Astrocyte of the hippocampus (primary cell): ENCODE results near the gene DNTT.
A peak's percentile ranks its signal among the peaks of the same experiment; 100 is the strongest.
"Not testable (repeated sequence)": the region's sequence is repeated elsewhere in the genome, so short reads cannot be mapped to it uniquely, and the experiment has no call there.

ENCODE experiments used
- DNase-seq: peaks from one replicate; pipeline ENCODE4 v3.0.0; 2011; ENCODE audit warnings: low read depth, low spot score

Gene DNTT

DNA sequence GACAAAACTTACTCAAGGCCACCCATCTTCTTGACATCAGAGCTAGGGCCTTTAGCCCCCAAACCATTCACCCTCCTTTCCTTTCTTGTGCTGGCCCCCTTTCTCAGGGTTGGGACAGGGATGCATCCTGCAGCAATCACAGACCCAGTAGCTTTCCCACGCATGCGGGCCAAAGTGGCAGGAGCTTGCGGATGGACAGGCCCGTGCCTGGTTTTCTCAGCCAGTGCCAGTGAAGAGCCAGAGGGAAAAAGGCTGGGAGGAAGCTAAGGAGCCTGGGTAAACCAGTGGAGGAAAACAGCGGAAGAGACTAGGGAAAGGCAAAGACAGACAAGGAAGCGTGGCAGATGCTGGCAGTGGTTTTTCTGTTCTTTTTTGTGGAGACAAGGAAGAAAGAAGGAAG is 27.8 kb upstream of the DNTT start:
- no peak for DNase-seq

DNA sequence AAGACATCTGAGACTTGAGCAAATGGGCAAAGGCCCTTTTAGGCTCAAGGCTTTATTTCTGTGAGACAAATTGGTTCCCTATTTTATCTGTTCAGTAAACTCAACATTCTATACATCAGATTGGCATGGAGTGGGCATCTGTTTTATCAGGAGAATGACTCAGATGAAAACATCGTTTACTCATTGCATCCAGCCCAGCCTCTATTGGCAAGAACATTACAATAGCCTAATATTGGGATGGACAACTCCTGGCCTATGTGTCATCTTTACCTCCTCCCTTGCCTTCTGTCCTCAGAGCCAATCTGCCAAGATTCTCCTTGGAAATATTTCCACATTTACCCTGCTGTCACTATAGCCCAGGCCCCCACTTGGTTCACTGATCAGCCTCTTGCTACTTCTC is 27.4 kb upstream of the DNTT start:
- no peak for DNase-seq

DNA sequence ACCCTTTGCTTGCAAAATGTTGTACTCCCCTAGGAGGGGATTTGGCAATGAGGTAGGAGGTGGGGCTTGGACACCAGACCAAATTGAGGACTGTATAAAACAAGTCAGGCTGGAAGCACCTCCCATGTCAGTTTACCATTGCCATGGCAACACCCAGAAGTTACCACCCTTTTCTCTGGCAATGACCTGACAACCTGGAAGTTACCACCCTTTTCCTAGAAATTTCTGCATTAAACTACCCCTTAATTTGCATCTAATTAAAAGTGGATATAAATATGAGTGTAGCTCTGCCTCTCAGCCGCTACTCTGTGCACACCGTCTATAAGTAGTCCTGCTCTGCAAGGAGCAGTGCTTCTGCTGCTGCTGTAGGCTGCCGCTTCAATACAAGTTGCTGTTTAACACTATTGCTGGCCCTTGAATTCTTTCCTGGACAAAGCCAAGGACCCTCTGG is 25.0 kb upstream of the DNTT start:
- no peak for DNase-seq

DNA sequence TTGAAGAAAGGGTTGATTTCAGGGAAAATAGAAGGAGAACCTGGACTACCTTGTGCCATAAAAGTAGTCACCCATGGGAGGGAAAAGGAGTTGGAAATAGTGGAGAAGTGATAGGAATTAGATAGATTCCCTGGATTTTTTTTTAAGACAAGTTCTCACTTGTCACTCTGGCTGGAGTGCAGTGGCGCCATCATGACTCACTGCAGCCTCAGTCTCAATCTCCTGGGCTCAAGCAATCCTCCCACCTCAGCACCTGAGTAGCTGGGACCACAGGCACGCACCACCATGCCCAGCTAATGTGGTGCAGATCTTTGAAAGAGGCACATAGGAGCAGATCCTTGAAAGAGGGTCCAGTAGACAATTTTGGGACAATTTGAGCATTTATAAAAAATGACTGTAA is 23.4 kb upstream of the DNTT start:
- no peak for DNase-seq

DNA sequence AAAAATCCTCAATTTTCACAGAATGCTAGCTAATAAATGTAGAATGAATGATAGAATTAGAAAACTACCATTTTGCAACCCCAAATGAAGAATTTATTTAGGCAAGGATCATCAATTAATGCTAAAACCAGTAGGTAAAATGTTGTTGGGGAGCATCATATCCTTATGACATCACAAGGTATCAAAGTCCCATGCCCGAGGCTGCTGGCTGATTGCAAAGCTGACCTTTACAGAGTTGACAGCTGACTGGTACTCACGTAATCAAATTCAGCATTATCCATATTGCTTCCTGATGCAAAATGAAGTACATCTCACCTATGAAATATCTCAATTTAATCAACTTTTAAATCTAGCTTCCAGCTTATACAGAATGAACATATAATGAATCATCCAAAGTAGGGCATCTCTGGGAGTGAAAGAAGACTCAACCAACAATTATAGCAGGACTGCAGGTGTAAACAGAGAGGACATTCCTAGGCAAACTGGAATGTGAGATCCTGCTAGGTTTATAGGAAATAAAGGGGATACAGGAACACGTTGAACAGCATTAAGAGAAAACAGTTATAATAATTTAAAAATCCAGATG is 22.7 kb upstream of the DNTT start:
- no peak for DNase-seq

DNA sequence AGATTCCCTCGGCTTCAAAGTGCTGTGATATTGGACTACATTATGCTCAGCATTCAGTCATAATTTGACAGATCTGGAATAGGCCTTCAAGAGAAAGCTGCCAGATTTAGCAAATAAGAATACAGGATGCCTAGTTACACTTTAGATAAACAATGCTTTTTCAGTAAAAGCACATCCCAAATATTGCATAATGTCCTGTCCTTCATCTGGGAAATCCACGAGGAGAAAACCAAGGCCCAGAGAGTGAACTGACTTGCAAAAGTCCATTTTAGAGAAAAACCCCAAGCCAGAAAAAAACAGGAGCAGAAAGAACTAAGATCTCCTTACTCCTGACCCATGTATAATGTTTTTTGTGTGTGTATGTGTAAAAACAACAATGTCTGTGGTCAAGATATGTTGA is 20.9 kb upstream of the DNTT start:
- DNase-seq = no peak

DNA sequence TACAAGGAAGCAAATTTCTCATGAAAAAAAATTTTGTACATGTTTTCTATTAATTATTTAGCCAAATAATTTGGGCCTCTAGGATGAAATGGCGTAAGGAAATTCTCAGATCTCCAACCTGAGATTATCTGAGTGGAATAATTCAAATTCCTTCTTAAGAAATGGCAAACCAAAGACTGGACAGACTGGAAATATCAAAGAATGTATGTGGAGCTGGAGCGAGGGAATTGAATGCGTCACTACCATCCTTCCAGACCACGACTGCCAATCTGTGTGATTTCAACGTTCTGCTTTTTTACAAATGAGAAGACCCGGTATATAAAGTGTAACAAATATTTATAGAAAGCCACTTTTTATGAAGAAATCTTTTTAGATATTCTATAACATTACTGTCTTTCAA is 20.5 kb upstream of the DNTT start:
- DNase-seq = no peak

DNA sequence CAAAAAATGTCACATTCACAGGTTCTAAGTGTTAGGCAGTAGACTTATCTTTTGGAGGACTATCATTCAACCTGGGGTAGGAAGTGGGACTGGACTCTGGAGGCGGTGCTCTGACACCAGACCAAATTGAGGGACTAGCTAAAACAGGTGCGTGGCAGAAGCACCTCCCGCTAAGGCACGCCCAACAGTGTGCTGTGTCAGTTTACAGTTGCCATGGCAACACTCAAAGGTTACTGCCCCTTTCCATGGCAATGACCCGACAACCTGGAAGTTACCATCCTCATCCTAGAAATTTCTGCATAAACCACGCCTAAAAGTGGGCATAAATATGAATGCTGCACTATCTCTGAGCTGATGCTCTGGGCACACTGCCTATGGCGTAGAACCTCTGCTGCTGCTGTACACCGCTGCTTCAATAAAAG is 18.9 kb upstream of the DNTT start:
- DNase-seq = no peak

DNA sequence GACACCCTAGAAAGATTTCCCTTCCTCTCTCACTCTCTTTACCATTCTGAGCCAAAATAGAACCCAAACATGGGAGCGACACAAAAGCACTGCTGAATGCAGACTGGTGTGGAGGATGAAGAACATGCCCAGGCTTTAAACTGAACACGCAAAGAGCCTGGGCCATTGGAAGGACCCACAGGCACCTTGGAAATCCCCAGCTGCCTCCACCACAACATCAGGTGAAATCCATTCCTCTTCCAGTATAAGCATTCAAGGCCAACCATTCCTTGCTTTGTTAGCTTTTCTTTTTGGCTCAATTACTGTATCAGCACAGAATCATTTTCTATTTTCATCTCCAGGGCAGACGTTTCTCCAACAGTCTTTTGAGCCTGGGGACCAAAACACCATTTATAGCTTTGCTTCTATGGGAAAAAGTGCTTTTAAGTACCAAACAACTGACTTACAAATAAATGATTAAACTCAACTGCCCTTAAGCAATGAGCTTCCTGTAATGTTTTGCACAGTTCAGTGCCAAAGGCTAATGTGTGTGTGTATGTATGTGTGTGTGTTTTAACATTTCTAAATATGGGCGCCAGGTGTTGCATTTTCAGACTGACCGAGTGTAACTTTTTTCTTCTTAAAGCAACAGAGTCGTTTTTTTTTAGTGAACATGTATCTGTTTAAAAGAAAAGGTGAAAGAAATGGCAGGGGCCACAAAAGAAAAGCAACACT is 16.7 kb upstream of the DNTT start:
- no peak for DNase-seq

DNA sequence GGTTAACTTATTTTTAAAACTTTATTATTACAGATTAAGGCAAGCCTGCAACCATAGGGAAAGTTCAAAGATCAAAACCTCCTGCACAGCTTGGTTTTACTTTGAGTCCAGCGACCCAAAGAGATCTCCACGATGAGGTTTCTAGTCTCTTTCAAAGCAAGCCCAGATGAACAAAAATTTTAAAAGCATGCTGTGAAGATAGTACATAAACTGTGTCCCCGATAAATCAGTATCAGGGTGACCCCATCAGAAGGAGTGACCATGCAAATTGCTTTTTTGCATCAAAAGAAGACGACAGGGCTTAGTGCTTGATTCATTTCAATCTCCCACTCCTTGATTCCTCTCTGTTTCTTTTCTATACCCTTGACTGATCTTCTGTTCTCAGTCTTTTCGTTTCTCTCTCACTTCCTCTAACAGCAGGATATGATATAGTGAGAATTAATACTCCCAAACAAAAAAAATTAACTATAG is 16.0 kb upstream of the DNTT start:
- DNase-seq = no peak

DNA sequence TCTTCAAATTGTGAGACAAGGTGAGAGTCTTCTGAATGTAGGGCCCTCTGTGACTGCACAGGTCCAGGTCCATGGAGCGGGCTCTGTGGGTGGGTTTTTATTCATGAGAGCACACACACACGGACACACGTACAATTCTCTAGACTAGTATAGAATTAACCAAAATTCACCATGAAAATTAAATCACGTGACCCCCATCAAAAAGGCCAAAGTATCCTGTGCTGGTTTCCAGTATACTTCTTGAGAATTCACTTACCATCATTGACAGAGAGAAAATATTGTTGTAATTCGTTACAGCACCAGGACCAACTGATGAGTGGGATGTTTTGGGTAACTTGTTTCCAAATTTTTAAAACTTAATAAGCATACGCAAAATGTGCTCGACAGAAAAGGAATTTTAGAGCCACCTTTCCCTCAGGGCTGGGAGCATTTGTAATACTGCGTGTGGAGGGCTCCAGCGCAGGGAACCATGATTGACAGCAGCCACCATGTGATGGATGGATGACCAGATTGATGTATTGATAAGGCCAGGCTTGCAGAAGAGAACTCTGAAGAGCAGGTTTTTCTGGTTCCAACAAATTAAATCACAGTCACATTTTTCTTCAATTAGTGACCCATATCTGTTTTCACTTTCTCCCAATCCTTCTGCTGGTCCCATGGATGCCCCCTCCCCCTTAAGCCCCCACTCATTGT is 14.9 kb upstream of the DNTT start:
- DNase-seq = no peak

DNA sequence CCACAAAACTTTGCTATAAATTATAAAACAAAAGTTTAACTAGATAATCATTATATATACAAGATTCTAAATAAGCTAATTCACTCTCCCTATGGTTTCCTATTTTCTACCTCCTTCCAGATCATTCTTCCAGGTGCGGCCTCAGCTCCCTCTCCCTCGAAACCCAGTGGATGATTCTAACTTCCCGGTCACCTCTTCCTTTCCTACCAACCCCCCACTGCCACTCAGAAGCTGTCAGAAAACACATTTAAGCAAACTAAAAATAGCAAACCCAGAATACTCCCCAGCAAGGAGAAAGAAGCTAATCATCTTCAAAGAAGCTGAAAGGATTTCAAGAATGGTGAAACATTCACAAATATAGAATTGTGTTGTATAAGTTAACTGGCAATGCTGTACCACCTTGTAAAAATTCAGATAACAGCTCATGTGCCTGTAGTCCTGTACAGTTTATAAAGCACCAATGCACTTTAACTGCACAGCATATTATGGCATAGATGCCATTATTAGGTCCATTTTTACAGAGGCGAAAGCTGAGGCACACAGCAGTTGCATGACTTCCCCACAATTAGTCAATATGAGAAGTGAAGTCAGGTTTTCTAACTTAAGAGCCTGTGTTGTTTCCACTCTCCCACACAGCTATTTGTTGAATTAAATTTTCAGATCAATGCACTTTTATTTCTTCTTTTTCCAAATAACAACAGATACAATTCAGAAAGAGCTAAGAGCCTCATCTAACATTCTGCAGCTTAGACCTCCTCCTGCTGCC is 13.7 kb upstream of the DNTT start:
- no peak for DNase-seq

DNA sequence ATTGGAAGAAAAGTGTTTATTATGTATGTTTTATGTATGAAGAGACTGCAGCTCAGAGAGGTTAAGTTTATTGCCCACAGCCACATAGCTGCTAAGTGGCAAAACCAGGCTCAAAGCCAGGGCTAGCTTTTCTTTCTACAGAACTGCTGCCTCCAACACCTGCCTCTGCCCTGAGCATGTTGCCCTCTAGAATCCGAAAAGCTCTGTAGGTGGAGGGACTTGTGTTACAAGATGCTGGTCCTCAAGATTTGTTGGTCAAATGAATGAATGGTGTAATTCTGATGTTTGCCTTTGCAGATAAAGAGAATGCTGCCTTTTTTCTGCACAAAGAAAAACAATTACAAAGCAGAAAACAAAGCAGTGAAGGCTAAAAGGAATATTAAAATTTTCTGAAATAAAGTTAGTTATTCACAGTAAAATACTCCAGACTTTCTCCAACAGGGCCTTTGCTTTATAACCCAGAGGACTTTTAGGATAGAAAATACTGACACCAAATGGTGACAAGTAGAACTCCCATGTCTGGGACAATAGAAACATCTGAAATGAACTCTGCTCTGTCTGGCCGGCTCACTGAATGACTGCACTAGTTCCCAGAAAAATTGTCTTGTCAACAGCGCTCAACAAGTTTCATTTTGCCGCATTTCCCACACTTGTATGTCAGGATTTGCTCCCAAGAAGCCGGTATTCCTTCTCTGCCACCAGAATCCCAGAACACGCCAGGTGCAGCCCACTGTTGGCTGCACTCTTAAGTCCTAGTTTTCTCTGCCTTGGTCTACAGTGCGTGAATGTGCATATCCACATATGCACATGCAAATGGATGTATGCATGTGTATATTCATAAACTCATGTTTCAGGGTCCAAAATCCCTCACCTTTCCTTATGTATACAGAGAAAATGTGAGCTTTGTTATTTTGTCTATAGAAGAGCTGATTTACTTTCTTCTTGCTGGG is 11.0 kb upstream of the DNTT start:
- DNase-seq = peak; percentile 51

DNA sequence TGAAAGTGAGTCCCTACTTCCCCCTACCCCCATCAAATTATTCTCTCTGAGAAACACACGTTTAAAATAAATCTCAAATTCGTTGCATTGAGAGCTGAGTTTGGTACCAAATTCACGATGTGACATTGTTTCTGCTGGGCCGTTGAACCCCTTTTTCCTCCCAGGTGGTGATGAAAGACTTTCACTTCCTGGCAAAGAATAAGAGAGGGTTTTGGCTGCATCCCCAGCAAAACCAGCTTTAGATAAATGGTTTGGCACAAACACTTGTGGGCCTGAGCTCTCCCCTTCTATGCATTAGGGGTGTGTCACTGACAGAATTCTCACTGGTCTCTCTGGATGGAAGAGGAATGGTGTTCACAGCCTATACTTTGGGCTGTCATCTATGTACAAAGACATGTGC is 8.8 kb upstream of the DNTT start:
- DNase-seq = no peak

DNA sequence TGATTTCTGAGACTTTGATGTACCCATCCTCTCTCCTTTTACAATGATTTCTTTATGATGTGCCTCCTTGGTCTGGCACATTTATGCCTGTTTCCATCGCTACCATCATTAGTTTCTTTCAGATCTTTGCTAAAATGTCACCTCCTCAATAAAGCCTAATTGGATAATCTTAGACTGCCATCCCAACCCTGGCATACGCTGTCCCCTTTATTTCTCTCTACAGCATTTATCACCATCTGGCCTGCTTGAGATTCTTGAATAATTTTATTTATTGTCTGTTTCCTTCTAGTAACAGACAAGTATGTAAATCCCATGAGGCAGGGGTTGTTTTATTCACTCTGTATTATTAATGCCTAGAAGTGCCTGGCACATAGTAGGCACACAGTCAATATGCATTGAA is 6.7 kb upstream of the DNTT start:
- no peak for DNase-seq

DNA sequence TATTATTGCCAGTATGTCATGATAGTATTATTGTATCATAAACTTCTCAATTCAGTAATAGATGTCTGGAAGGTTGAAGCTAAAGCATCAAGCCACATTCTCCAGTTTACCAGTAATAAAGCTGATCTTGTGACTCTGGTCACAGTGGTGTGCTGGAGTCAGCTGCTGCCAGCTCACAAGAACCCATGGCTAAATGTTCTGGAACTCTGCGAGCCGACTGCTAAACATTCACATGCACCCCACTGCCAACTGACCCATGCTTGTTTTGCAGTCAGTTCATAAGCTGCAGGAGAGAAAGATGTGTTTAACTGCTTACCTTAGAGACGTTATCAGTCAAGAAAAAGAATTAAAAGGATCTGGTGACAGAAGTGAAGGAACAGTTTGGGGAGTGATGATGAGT is 5.9 kb upstream of the DNTT start:
- no peak for DNase-seq

DNA sequence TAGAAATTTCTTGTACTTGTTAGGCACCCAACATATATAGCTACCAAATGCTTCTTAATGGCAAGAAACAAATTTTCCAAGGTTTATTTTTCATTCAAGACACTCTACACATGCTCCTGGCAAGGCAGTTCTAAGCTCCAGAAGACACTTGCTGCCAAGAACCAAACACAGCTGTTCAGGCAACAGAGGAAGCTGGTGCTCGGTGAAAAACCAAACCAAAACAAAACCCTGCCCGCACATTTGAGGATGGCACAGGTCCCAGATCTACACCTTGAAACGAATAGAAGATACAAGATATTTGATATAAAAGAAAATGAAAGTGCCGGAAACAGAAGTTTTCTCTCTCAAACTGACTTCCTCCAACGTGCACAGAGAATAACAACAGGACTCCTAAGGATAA is 4.9 kb upstream of the DNTT start:
- DNase-seq = no peak

DNA sequence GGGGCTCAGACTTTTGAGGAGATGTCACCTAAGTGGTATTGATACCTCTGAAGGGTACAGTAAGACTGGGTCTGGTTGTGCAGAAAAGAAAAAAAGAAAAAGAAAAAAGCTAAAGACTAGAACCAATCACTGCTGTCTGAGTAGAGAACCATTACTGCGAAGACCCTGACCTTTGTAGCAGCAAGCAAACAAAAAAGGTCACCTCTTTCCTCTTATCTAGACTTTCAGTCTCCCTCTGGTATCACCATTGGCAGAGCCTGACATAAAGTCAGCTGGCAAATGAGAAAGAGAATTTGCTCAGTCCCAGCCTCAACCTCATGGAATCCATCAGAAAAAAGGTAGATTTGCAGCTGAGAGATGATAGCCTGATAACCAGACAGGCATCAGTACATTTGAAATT is 2.6 kb upstream of the DNTT start:
- DNase-seq = no peak

DNA sequence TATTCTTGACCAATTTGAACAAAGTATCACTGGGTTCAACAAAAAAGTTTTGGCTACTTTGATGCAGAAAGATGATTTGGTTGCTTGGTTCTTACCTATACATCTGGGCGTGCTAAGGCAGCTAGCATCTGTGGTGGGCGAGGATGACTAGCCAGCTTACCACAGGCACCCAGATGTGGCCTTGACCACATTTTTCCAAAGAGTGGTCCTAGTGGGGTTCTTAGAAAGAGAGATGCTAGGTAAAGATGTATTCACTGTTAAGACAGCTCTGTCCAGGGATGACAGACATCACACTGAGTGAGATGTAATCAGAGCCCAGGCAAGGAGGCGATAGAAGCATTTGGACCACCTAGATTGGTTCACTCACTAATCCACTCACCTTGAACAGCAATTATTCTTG is 785 bp downstream of the DNTT start:
- DNase-seq = no peak

DNA sequence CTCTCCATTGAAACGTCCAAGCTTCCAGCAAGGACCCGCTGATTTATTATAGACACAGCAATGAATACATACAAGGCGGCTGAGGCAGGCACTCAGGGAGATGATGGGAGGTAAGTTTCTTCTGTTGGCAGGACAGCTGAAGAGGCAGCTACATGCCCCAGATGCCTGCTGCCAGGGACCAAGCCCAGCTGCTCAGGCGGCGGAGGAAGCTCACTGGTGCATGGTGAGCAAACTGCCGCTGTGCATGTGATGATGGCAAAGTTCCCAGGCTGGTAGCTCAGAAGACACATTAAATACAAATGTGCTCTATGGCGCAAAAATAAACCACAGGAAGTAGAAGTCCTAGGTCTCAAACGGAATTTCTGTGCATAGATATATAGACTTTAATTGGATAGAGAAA is 2.3 kb downstream of the DNTT start:
- no peak for DNase-seq

DNA sequence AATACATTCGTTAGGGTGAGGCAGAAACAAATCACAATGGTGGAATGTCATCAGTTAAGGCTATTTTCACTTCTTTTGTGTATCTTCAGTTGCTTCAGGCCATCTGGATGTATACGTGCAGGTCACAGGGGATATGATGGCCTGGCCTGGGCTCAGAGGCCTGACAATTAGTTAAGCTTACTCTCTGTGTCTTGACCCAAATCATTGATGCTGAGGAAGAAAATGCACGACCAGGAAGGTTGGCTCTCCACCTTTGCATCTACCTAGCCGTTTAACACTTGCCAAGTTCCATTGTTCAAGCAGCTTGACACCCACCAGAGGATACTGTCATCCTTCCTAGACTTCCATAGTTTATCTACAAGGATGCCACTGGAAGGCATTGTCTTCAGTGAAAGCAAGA is 4.6 kb downstream of the DNTT start:
- DNase-seq = not testable (repeated sequence)
